K562 (cell line): ENCODE results near the gene PPIL4. TPM values are rescaled to one million over a fixed set of nuclear protein-coding genes. Genes with fewer than 3 reads are reported as not detected.
A peak's percentile ranks its signal among the peaks of the same experiment; 100 is the strongest.

Experiments used
- BRD9 ChIP-seq: fragments of 450-650 bp; IDR thresholded peaks from 2 replicates; pipeline ENCODE4 v1.6.1; 2018; ENCODE audit warnings: low read depth; ENCODE audit not compliant: partially characterized antibody
- FOXJ2 ChIP-seq: fragments of 200-800 bp; sonication (Bioruptor generic); IDR thresholded peaks from 2 replicates; pipeline ENCODE4 v1.6.1; 2016; ENCODE audit warnings: missing genetic modification characterization, missing compliant biosample characterization
- NCOA1 ChIP-seq: fragments of 450-650 bp; IDR thresholded peaks from 2 replicates; pipeline ENCODE4 v1.6.1; 2016; ENCODE audit warnings: low read depth
- TFAP4 ChIP-seq: sonication (generic); formaldehyde crosslinking; IDR thresholded peaks from 2 replicates; pipeline ENCODE4 v1.8.0; 2022; ENCODE audit warnings: missing genetic modification reagents, mild to moderate bottlenecking, moderate library complexity, borderline replicate concordance
- VEZF1 ChIP-seq: fragments of 200-800 bp; sonication (Bioruptor generic); IDR thresholded peaks from 2 replicates; pipeline ENCODE4 v1.6.1; 2017; ENCODE audit warnings: missing genetic modification characterization, missing compliant biosample characterization
- ZBTB33 ChIP-seq: sonication (generic); formaldehyde crosslinking; IDR thresholded peaks from 2 replicates; pipeline ENCODE4 v1.8.1; 2023; ENCODE audit warnings: mild to moderate bottlenecking, missing genetic modification reagents
- ZNF407 ChIP-seq: fragments of 450-650 bp; IDR thresholded peaks from 2 replicates; pipeline ENCODE4 v1.6.1; 2016; ENCODE audit warnings: low read depth
- ZNF609 ChIP-seq: sonication (generic); formaldehyde crosslinking; IDR thresholded peaks from 2 replicates; pipeline ENCODE4 v1.8.1; 2023; ENCODE audit warnings: missing genetic modification reagents, mild to moderate bottlenecking, borderline replicate concordance
- polyA plus RNA-seq, 8 experiments: library from polyadenylated mRNA; depleted of rRNA in 4 of 8; stranded (reverse) in 5 of 8; unstranded in 3 of 8; fragments of >200 nt; fragmentation: Nextera tagmentation in 2 of 8; fragmentation: Illumina TruSeq in 1 of 8; extraction: Ambion mirVana in 2 of 8; extraction: Trizol in 1 of 8; gene quantifications; 2 replicates each; pipeline versions ENCODE4 v1.2.1 to v1.2.3, GENCODE V29; 2011 to 2014; ENCODE audit warnings: inconsistent platforms in 1 of 8, missing spikeins in 1 of 8
- total RNA-seq, 7 experiments: library from RNA; depleted of rRNA in 6 of 7; stranded (reverse); fragments of >200 nt in 6 of 7; fragmentation: Illumina TruSeq in 2 of 7; extraction: Trizol in 2 of 7; gene quantifications; 2 replicates each; pipeline versions ENCODE4 v1.2.1 to v1.2.3, GENCODE V29; 2011 to 2021; ENCODE audit warnings: low replicate concordance in 1 of 7

The PPIL4 gene
- total and polyA plus RNA-seq, 9 of the 15 experiments (the other 6 are each of a cell fraction or from before 2014, with no cell fraction given) = 14.5 to 55.2 (median 45.9) TPM

GRCh38 chr6:149545754-149546471 is at the start of gene PPIL4 (continued):
- TF ChIP-seq ZNF407 (no peak), FOXJ2 (0 out of 2 replicates have a peak, but pooled peaks have one; percentile 41), TFAP4 (CRISPR knock-in tag) (peak; percentile 100), ZBTB33 (CRISPR knock-in tag) (peak; percentile 21; the same call in 1 of the 2 replicates), ZNF609 (CRISPR knock-in tag) (peak; percentile 42; the same call in 1 of the 2 replicates), VEZF1 (CRISPR knock-in tag) (peak; percentile 99), NCOA1 (no peak), BRD9 (no peak)
